Ovary (tissue), 9 donors: ENCODE results near the gene OGFRL1. TPM values are rescaled to one million over a fixed set of nuclear protein-coding genes. Genes with fewer than 3 reads are reported as not detected.

Source experiments
- DNase-seq, 5 donors: peaks; one replicate each; pipeline ENCODE4 v3.0.0-alpha.2; 2019 to 2020
- H3K27ac ChIP-seq, 2 donors: fragments of 200-600 bp; one replicate each; pipeline versions ENCODE4 v1.5.1 to v1.8.0; 2019 to 2022
- H3K27me3 ChIP-seq: fragments of 200-600 bp; one replicate; pipeline ENCODE4 v1.8.0; 2022
- H3K36me3 ChIP-seq: fragments of 200-600 bp; sonication (generic); one replicate; pipeline ENCODE4 v1.5.1; 2019
- H3K4me1 ChIP-seq: one replicate; pipeline ENCODE4 v1.8.1; 2013; ENCODE audit warnings: mild to moderate bottlenecking, moderate library complexity; ENCODE audit not compliant: insufficient read depth
- H3K4me3 ChIP-seq: fragments of 200-600 bp; sonication (generic); one replicate; pipeline ENCODE4 v1.5.1; 2017
- H3K9me3 ChIP-seq, 2 donors: fragments of 200-600 bp in 1 of 2; sonication (generic) in 1 of 2; one replicate each; pipeline versions ENCODE4 v1.5.1 to v1.8.1; 2013 to 2019; ENCODE audit warnings: mild to moderate bottlenecking in 1 of 2, moderate library complexity in 1 of 2
- EP300 ChIP-seq: sonication (generic); formaldehyde crosslinking; IDR thresholded peaks from one replicate; pipeline ENCODE4 v1.6.1; 2017; ENCODE audit warnings: antibody characterized with exemption
- POLR2A ChIP-seq: fragments of 450-650 bp; IDR thresholded peaks from one replicate; pipeline ENCODE4 v1.6.1; 2017; ENCODE audit warnings: antibody characterized with exemption, mild to moderate bottlenecking, moderate library complexity
- WGBS, 3 donors: extraction: QIAGEN DNeasy Blood & Tissue Kit in 1 of 3; methylation state at CpG; one replicate each; pipeline versions ENCODE4 v1.1.5 to v1.1.7; 2013 to 2017; 5-methylcytosine and 5-hydroxymethylcytosine counted together
- intact Hi-C, 4 donors: fragments of 100-400 bp; cut with DNase I; formaldehyde crosslinking; loops; one replicate each; pipeline versions ENCODE4 v1.11.0 to v1.15.1; 2022 to 2023
- polyA plus RNA-seq, 2 donors: library from polyadenylated mRNA; stranded (reverse); fragments of 200-250 nt in 1 of 2; fragments of 350-450 nt in 1 of 2; fragmentation: Illumina TruSeq in 1 of 2; extraction: RNeasy Lipid Tissue Mini Kit (QIAGEN cat#74804) in 1 of 2; gene quantifications; one replicate each; pipeline ENCODE4 v1.2.3, GENCODE V29; 2013 to 2014
- total RNA-seq, 7 donors: library from RNA; depleted of rRNA in 2 of 7; stranded (reverse); fragments of >200 nt in 2 of 7; fragmentation: NEBNext Ultra II Directional in 3 of 7; extraction: Animal tissue kit (Norgen Biotek cat#: 25700) in 3 of 7; gene quantifications; one replicate each; pipeline versions ENCODE4 v1.1.0 to v1.2.4, GENCODE V29; 2016 to 2023
- TF ChIP-seq, protein P1 (sequence below), 3 donors: fragments of 450-650 bp in 2 of 3; fragments of 200-600 bp in 1 of 3; IDR thresholded peaks; one replicate each; pipeline versions ENCODE4 v1.5.1 to v1.8.0; 2016 to 2022; ENCODE audit warnings: antibody characterized with exemption in 3 of 3, mild to moderate bottlenecking in 1 of 3
- donor health status: DM: no; HTN: no; CAD: no; lungs with moderate emphysema.
- donor health status: DM: no; HTN: no; CAD: no.
- donor health status: Bipolar disorder and iron deficiency.
- donor health status: DM: yes; HTN: yes; CAD: no.
- donor health status: DM: no; HTN: no; CAD: no.
- donor health status: DM: yes; HTN: yes; CAD: no.

Gene OGFRL1
- total and polyA plus RNA-seq, 9 donors = 3.0 to 16.1 (median 9.0) TPM

GRCh38 chr6:71345476-71346333 is 57.1 kb downstream of the OGFRL1 start:
- H3K36me3 ChIP-seq = no peaks in the 10 kb centered on the region
- H3K27ac ChIP-seq = no peak overlapping the region
- no peak for DNase-seq
- H3K9me3 ChIP-seq = no peaks in the 10 kb centered on the region
- no peaks in the 10 kb centered on the region for H3K27me3 ChIP-seq
- no peak overlapping the region for H3K4me3 ChIP-seq
- TF ChIP-seq, protein P1, sequence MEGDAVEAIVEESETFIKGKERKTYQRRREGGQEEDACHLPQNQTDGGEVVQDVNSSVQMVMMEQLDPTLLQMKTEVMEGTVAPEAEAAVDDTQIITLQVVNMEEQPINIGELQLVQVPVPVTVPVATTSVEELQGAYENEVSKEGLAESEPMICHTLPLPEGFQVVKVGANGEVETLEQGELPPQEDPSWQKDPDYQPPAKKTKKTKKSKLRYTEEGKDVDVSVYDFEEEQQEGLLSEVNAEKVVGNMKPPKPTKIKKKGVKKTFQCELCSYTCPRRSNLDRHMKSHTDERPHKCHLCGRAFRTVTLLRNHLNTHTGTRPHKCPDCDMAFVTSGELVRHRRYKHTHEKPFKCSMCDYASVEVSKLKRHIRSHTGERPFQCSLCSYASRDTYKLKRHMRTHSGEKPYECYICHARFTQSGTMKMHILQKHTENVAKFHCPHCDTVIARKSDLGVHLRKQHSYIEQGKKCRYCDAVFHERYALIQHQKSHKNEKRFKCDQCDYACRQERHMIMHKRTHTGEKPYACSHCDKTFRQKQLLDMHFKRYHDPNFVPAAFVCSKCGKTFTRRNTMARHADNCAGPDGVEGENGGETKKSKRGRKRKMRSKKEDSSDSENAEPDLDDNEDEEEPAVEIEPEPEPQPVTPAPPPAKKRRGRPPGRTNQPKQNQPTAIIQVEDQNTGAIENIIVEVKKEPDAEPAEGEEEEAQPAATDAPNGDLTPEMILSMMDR (IDR thresholded peaks at IDR 0.05) = no peak
- no peak for TF ChIP-seq EP300
- TF ChIP-seq POLR2A = no peak
- 69 to 78% (median 72%) methylated on average over 5 of the region's 5 CpGs for WGBS, 3 donors
- intact Hi-C loops = loop anchor here in 3 of 4 donors (10.0 kb wide), 2 partner anchors 151 to 371 kb away; no protein-coding TSS in a partner anchor
- no peaks in the 10 kb centered on the region for H3K4me1 ChIP-seq

GRCh38 chr6:71346334-71346694 is 57.7 kb downstream of the OGFRL1 start:
- intact Hi-C loops = loop anchor here in 3 of 4 donors (10.0 kb wide), 2 partner anchors 152 to 372 kb away; no protein-coding TSS in a partner anchor

DNA sequence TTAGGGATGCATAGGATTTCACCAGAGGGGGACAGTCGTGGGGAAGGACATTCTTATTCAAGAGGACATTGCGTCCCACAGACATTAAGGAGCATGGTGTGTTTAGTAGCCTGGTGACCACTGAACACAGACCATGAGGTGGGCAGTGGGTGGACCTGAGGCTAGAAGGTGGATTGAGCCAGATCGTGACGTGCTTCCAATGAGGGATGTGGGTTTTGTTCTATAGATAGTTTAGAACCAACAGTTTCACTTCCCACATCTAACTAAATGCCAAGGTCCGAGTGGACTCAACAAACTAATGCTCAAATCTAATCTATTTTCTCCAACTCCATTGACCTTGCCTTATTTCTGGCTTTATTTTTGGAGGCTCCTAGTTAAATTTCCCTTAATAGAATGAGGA is 58.5 kb downstream of the OGFRL1 start:
- no peak for DNase-seq
- WGBS, 3 donors = 91 to 93% (median 91%) methylated on average over 5 of the region's 5 CpGs
- no peak overlapping the region for H3K4me3 ChIP-seq
- H3K27me3 ChIP-seq = no peaks in the 10 kb centered on the region
- intact Hi-C loops = loop anchor here in 3 of 4 donors (10.0 kb wide), 2 partner anchors 152 to 372 kb away; no protein-coding TSS in a partner anchor
- H3K4me1 ChIP-seq = no peaks in the 10 kb centered on the region
- no peaks in the 10 kb centered on the region for H3K9me3 ChIP-seq
- H3K36me3 ChIP-seq = no peaks in the 10 kb centered on the region
- no peak for TF ChIP-seq POLR2A
- TF ChIP-seq, protein P1 (IDR thresholded peaks at IDR 0.05) = no peak
- H3K27ac ChIP-seq = no peak overlapping the region

More at GRCh38 chr6:71346334-71346694, 57.7 kb downstream of the OGFRL1 start:
- DNase-seq = no peak
- TF ChIP-seq, protein P1 (IDR thresholded peaks at IDR 0.05) = no peak
- no peak for TF ChIP-seq POLR2A
- Histone ChIP-seq H3K4me3 (no peak overlapping the region), H3K9me3 (no peaks in the 10 kb centered on the region), H3K27ac (no peak overlapping the region), H3K27me3 (no peaks in the 10 kb centered on the region), H3K4me1 (no peaks in the 10 kb centered on the region), H3K36me3 (no peaks in the 10 kb centered on the region)

DNA sequence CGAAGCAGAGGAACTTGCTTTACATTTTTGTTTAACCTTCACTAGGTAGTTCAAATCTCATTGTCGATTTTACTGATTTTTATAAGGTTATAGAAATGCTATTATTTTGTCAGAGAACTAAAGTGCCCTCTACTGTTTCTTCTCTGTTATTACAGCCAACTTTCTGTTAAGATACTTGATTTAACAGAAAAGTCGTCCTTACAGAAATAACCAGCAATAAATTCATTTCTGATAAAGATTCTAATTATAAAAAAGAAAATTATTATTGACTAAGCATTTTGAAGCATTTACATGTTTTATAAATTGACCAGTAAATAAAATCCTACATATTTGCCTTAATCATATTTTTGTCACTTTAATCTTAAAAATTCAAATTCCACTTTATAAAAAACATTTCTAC is 60.8 kb downstream of the OGFRL1 start:
- no peak for DNase-seq
- Histone ChIP-seq H3K9me3 (no peaks in the 10 kb centered on the region), H3K4me3 (no peak overlapping the region), H3K36me3 (no peaks in the 10 kb centered on the region), H3K4me1 (no peaks in the 10 kb centered on the region), H3K27ac (no peak overlapping the region), H3K27me3 (no peaks in the 10 kb centered on the region)
- TF ChIP-seq, protein P1 (IDR thresholded peaks at IDR 0.05) = peak in 2 of 3 donors; percentile 9 to 23
- TF ChIP-seq EP300 = no peak
- 21 to 27% (median 22%) methylated on average over 3 of the region's 3 CpGs for WGBS, 3 donors
- intact Hi-C loops = loop anchor here in 3 of 4 donors (10.0 kb wide), 2 partner anchors 155 to 375 kb away; no protein-coding TSS in a partner anchor
